Fibroblast of skin of left quadriceps (primary cell): ENCODE results near the gene GP1BB.
A peak's percentile ranks its signal among the peaks of the same experiment; 100 is the strongest.

ENCODE experiments used
- DNase-seq, 2 experiments: peaks; one replicate each; pipeline ENCODE4 v3.0.0-alpha.2; 2013; ENCODE audit warnings: low read depth in 2 of 2

The GP1BB gene

DNA sequence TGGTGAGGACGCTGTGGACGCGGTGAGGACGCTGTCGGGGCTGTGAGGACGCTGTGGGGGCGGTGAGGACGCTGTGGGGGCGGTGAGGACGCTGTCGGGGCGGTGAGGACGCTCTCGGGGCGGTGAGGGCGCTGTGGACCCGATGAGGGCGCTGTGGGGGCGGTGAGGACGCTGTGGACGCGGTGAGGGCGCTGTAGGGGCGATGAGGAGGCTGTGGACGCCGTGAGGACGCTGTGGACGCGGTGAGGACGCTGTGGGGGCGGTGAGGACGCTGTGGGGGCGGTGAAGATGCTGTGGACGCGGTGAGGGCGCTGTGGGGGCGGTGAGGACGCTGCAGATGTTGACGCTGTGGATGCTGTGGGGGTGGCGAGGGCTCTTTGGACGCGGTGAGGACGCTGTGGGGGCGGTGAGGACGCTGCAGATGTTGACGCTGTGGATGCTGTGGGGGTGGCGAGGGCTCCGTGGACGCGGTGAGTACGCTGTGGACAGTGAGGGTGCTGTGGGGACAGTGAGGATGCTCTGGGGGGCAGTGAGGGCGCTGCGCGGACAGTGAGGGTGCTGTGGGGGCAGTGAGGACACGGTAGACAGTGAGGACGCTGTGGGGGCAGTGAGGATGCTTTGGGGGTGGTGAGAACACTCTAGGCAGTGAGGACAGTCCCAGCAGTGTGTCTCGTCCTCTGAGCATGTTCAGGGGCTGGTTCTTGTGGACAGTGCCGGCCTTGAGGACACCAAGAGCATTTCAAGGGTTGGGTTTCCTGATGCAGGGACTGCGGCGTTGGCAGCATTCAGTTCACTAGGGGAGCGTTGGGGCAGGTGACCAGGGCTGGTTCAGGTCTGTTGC, 4.2 kb downstream of the GP1BB start:
- DNase-seq, result no peak

DNA sequence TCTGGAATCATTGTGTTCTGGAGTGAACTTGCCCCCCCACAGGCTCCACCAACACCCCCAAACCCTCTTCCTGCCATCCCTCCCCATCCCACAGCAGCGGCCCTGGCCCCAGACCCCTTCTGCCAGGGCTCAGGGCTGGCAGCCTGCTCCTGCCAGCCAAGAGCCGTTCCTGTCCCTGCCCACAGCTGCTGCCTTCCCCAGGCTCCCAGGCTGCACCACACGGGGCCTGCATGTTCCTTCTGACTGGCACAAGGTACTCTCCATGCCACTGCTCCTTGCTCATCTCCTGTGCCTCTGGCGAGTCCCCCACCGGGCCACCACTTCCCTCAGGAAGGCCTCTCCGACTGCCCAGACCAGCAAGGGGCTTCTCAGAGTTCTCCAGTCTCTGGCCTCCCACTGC, 4.9 kb downstream of the GP1BB start:
- DNase-seq, result no peak

DNA sequence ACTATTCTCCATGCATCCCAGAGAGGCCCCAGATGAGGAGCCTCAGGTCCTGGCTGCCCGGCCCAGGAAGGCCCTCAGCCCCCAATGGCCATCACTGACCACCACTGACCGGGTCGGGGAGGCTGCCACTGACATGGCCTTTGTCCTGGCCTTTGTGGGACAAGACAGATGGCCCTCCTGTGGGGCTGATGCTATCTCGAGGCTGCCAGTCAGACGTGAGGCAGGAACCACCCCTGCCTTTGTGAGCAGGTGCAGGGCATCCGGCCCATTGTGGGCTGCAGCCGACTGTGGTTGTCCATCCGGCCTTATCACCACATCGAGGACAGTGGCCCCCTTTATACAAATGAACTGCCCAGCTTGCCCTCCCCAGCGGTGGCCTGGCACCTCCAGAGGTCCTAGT, 5.5 kb downstream of the GP1BB start:
- no peak for DNase-seq

DNA sequence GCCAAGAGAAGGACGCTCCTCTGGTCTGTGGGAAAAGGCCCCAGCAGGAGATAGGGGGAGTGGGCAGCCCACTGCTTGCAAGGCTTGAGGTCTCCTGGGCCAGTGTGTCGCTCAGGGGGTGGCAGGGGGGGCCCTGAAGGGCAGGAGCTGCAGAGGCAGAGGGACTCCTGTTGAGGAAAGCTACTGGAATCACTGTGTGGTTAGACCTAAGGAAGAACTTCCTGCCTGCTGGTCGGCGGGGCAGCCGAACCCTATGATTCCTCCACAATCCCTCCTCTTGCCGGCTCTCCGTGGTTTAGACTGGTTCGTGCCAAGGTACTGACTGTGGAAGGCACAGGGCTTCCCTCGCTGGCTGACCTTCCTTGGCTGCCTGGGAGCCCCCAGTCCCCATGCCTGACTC, 6.2 kb downstream of the GP1BB start:
- DNase-seq, result no peak

DNA sequence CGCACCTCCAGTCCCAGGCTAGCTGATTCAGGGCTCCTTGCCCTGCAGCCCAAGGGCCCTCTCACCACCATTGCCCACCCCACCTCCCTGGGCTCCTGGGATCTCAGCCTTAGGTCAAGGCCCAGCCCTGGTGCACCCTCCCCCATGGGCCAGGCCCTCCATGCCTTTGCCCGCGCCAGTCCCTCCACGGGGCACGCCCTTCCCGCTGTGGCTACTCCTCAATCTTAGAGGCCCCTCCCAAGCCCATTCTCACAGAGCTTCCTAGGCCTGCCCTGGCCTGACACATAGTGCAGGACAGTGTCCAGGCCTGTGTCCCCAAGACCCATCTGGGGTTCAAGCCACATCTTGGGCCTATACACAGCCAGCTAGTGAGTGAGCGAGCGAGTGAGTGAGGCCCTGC, 6.9 kb downstream of the GP1BB start:
- no peak for DNase-seq

DNA sequence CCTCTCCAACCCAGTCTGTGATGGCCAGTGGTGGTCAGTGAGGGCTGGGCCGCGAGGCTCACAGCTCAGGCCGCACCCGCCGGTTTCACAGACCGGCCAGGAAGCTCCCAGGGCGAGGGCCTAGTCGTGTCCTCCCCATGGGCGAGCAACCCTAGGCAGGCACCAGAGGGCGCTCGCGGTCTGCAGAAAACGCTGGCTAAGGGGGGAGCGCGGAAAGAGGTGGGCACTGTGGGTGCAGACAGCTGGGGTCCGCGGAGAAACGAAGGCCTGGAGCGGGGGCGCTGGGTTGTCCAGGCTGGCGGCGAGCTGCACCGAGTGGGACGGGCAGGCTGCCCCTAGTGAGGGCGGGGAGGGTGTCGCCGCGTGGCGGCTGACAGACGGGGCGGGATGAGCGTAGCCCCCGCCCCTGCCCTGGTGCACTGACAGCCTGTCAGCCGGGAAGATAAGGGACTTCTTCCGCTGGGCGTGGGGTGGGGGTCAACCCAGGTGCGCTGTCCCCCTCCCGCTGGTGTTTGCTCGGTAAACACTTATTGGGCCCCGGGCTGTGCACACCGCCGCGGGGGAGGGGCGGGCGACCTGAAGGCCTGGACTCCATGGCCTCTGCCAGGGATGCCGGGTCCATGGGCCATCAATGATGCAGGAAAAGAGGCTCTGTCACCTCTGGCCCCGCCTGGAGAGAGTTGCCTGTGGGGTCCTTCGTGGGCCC, 7.5 kb downstream of the GP1BB start:
- DNase-seq, result peak; percentile 37 to 42

DNA sequence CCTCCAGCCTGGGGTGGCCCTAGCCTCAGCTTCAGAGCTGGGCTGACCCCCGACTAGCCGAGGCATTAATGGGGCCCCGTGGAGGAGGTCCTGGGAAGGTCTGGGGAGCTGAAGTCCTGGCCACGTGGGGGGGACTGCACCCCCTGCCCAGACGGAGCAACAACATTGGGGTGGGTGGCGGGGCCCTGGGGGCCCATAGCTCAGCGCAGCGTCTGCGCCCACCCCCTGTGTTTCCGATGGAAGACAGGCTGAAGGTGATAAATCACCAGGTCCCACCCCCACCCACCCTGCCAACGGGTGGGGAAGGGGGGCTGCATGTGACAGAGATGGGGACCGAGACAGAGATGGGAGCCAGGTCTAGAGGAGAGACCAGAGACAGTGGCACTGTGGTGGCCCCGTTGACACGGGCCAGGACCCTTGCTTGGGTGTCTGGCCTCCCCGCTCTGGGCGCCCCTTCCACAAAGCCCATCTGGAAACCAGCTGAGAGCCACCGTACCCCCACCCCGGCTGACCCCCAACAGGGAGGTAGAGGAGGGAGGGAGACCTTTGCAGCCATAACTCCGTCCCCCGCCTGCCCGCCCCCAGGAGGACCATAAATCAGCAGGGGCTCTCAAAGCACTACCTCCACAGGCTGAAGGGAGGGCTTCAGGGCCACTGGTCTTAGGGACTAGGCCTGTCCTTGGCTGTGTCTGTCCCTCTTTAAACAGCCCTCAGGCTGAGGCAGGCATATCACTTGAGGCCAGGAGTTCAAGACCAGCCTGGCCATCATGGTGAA, 8.2 kb downstream of the GP1BB start:
- DNase-seq, result no peak

DNA sequence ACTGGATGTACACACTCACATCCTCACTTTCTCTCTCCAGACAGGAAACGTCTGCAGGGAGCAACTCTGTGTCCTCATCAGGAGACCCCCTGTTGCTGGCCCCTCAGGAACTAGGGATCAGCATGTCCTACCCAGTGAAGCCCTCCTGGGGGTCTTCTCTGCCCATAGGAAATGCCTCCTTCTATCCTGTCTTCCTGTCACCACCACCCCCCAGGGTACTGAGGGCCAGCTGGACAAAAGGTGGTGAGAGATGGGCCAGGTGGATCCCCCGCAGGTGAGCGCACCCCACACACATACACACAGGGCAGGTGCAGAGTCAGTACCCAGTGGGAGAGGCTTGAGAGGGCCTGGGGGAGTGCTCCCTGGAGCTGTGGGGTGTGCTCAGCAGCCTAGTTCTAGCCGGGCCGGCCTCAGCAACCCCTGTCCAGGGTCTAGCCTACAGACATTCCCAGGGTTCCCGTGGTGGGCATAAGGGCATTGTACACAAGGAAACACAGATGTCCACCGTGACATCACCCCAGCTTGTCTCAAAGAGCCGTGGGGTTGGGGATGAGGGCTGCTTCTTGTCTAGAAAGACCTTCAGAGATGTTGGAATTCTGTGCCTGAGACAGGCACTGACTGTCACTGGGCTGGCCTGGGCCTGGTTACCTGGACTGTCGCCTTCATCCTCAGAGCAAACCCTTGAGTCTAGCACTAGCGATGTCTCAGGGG, 9.2 kb downstream of the GP1BB start:
- DNase-seq, result no peak

DNA sequence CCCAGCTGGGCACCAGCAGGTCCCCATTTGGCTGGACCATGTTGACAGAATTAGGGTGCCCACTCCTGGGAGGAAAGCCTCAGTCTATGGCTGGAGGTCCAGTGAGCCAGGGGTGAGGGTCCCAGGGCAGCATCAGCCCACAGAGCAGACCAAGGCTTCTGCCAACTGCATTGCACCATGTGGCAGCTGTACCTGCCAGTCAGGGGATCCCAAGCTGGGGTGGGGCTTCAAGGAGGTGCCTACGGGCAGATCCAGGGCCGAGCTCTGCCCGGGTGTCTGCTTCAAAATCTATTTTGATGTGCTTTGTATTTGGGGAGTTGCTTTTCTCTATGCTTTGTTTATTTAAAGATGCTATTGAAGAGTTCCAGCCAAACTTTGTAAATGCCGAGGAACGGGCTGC, 10.4 kb downstream of the GP1BB start:
- no peak for DNase-seq

DNA sequence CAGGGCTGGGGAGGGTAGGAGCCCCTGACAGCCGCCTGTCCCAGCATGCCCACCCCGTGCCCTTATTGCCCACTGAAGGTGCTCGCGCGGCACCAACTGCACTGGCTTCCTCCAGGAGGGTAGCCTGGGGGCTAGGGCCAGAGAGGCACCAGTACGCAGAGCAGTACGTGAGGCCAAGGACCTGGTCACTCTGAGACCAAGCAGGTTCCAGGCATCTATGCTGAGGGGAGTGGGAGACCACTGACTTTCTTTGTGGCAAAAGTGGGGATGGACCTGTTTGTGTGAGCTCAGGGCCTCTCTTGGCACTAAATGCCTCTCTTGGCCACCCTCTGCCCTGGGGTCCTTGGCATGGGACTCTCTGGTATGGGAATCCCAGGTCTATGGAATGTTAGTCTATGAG, 10.8 kb downstream of the GP1BB start:
- no peak for DNase-seq

DNA sequence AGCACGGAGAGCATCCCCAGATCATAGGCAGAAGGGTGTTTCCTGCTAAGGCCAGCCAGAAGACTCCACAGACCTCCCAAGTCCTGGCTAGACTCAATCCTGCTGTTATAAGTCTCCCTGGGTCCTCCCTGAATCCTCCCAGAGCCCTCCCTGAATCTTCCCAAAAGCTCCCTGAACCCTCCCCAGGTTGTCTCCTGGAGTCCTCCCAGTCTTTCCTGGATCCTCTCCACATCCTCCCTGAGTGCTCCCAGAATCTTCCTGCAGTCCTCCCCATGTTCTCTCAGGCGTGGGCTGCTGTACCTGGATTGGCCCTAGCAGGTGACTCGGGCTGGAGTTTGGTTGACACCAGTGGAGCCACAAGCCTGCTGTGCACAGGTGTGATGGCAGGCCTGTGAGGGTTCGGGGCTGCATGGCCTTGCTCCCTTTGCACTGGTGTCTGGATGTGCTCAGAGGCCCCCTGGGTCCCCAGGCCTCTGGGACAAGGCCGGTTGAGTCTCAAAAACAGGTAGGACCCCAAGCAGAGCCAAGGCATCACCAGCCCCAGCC, 11.6 kb downstream of the GP1BB start:
- no peak for DNase-seq

DNA sequence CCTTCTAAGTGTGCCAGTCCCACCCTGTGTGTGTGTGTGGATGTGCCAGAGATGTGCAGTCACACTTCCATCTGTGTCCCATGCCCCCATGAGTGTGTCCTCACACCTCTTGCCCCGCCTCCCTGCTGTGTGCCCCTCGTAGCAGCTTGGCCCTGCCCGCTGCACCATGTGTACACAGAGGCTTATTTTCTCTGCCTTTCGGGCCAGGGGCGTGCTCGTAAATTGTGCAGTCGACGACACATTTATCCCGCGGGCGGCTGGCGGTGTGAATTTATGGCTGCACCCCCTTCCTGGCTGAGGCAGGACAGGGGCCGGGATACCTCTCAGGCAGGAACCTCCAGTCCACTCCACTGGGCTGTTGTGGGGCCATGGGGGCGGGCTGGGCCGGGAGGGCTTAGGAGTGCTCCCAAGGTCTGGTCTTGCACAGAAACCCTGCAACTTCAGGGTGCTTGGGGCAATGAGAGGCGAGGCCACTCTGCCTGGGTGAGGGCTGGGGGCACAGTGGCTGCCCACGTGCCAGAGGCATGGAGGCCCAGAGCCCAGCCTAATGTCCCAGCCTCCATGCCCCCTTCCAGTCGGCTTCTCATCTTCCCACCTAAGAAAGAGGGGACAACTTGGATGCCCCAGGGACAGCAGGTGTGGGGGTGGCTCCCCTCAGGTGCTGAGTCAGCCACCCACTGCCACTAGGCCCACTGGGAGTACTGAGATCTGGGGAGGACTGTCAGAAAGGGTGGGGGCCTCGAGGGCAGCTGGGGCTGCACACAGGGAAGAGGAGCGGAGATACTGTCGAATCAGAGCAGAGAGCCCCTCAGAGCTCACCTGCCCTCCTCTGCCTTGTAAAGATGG, 12.5 kb downstream of the GP1BB start:
- DNase-seq, result no peak

DNA sequence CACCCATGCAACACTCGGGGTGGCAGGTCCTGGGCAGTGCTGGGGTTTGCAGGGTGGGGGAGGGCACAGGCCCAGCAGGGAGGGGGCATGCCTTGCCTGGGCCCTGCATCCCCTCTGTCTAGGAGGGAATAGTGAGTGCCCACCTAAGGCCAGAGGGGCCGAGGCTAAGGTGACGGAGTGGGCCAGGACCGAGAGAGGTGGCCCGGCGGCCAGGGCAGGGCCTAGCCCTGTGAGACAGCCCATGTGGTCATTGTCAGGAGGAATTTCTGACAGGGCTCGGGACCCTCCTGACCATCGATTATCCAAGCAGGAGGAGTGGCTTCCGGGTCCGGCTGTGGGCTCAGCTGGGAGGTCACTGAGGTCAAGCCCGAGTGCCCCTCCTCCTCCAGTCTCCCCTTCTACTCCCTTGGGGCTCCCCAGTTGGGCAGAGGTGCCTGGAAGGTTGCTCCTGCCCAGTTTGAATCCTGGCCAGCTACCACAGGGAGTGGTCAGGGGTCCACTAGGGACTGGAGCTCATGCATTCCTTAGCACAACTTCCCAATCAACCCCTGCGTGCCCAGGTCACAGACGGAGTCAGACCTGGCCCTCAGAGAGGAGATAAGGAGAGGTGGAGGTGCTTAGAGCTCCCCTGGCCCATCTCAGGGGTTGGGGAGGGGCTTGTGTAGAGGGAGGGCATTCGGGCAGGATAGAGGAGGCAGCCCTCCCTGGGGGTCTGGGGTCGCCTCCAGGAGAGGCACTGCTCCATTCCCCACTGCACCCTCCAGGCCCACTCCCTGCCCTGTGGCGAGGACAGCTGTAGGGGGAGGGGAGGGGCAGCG, 14.7 kb downstream of the GP1BB start:
- no peak for DNase-seq

DNA sequence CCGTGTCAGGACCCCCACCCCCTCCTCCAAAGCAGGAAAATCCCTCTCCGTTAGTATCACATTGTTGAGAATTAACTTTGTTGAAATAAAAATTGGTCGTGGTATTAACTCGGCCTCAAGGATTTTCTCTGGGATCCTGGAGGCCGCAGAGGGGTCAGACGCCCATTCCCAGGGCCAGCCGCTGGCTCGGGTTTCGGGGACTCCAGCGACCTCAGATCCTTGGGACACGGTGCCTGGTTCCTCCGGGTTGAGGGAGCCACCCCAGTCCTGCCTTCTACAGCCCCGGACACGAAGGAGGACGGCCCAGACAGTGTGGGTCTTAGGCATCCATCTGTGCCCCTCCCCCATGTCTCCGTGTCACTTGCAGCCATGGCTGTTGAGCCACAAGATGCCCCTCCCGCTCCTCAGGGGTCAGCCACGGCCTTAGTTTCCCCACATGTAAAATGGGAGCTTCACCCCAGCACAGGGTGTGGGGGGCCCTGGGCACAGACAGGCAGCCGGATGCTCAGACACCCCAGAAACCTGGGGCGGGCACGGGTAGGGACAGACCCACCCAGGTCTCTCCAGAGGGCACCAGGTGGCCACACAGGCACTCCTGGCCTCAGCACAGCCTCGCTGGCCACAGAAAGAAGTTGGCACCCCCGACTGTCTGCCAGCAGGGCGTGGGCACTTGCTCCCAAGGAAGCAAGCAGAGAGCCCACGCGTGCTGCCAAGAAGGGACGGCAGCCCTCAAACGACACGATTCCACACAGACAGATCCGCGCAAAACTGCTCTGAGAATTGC, 15.5 kb downstream of the GP1BB start:
- no peak for DNase-seq

DNA sequence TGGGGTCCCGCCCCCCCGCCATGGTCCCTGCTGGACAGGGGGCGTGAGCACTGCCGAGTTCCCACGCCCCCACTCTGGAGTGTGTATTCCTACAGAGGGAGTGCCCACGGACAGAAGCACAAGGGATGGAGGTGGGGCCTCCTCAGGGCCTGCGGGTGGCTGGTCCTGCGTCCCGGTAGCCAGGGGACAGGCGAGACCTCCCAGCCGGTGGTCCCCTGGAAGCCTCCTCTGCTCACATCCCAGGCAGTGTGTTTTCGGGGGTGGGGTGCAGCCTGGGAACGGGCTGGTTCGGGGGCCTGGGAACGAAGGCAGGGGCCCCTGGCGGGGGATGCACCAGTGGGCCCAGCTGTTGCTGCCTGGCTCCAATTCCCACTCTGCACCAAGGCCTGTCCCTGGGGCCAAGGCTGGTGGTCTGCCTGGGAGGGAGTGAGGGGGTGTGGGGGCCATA, 16.1 kb downstream of the GP1BB start:
- DNase-seq, result no peak

DNA sequence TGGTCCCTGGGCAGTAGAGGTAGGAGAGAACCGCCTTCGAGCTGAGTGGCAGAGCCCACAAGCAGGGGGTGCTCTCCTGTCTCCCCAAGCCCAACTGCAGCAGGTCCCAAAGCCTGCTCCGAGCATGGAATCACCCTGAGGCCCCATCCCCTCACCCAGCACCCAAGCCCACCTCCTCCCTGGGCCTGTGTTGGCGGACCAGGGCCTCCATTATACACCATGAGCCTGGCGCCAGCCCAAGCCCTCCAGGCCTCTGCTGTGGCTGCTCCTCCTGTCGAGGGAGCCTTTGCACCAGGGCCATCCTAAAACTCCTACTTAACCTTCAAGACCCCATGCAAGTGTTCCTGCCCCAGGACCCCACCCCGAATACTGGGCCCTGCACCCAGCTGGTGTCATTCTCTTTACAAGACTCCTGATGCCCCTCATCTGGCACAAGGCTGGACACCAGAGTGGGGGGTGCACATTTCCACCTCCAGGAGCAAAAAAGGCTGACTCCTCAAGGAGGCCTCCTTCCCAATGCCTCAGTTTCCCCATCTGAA, 16.6 kb downstream of the GP1BB start:
- DNase-seq, result no peak

DNA sequence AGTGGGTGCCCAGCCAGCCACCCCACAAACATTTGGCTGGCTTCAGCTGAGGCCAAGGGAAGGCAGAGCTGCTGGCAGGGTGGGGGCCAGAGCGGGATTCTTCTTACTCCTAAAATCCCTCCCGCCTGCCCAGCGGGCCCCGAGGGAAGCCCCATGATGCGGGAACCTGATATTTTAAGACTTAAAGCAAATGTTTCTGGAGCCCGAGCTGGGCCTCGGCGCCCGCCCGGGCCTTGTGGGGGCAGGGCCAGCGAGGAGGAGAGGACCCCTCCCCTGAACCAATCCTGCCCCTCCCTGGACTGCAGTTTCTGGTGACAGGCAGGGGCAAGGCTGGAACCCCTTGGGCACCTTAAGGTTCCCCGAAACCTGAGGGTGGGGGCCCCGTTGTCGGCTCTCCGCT, 17.2 kb downstream of the GP1BB start:
- no peak for DNase-seq

DNA sequence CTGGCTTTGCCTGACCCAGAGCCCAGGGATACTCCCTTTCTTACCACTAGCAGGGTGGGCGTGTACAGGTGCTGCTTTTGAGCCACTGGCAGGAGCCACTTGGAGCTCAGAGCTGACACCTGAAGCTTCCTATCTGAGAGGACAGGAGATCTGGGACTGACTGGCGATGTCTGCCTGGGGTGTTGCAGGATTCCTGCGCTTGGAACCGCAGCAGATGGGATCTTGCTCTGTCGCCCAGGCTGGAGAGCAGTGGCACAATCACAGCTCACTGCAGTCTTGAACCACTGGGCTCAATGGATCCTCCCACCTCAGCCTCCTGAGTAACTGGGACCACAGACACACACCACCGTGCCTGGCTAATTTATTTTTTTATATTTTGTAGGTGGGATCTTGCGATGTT, 17.7 kb downstream of the GP1BB start:
- DNase-seq, result no peak
